Measurements from ENCODE around the gene BRSK2. TPM values are rescaled to one million over a fixed set of nuclear protein-coding genes. Genes with fewer than 3 reads are reported as not detected.
A peak's percentile ranks its signal among the peaks of the same experiment; 100 is the strongest.
"Not testable (repeated sequence)": the region's sequence is repeated elsewhere in the genome, so short reads cannot be mapped to it uniquely, and the experiment has no call there.

Gene BRSK2
- 1 to 10 TPM; 1.4 to 8.6 (median 2.0) TPM for total RNA-seq

DNA sequence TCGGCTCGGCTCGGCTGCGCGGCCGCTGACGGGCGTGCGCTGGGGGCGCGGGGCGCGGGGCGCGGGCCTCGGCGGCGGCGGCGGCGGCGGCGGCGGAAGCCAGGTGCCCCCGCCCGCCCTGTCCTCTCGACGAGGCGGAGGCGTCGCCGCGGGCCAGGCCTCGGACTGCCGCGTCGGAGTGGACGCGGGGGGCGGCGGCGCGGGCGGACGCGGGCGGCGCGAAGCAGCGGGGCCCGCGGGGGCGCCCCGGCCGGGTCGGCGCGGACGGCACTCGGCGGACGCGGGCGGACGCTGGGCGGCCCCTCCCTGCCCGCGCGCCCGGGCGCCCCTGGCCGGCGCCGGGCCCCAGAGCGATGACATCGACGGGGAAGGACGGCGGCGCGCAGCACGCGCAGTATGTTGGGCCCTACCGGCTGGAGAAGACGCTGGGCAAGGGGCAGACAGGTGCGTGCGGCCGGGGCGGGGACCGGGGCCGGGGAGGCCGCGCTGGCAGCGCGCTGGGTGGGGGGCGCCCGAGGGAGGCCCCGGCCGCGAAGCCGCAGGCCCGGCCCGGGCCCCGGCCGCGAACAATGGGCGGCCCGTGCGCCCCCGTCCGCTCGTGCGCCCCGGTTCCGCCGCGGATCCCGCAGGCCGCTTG, at the start of gene BRSK2:
Gene BRSK2, plus strand, starts transcription at position 3 of the 637 bp plus-strand sequence. Its CDS starts 351 bp downstream, at position 354.
- peaks cover 40% of the 10 kb centered on the region for H3K27me3 ChIP-seq
- no peaks in the 10 kb centered on the region for H3K36me3 ChIP-seq
- WGBS, 2 donors (ENCODE audit: low coverage in 1 of 2), result no CpG with 5 or more reads among the region's 119 CpGs
- ATAC-seq, result no peak
- no peaks in the 10 kb centered on the region for H3K9me3 ChIP-seq
- H3K27ac ChIP-seq, result peak within 1 kb of the TSS in 3 of 4 donors; percentile 75 to 81 (median 77)
- TF ChIP-seq POLR2AphosphoS5 (IDR thresholded peaks at IDR 0.05) (no peak), POLR2A (IDR thresholded peaks at IDR 0.05) (no peak), EP300 (IDR thresholded peaks at IDR 0.05) (no peak), CTCF (IDR thresholded peaks at IDR 0.05) (no peak)
- peaks cover 0 to 22% (median 13%) of the 10 kb centered on the region in 3 donors for H3K4me1 ChIP-seq
- peak within 1 kb of the TSS; percentile 23 to 65 for H3K4me3 ChIP-seq

GRCh38 chr11:1340111-1340510, 49.6 kb upstream of the BRSK2 start:
- no peaks in the 10 kb centered on the region for H3K9me3 ChIP-seq
- no peaks in the 10 kb centered on the region for H3K27me3 ChIP-seq
- no peaks in the 10 kb centered on the region for H3K36me3 ChIP-seq
- H3K27ac ChIP-seq, result no peak overlapping the region
- WGBS, 2 donors (ENCODE audit: low coverage in 1 of 2), result 80% methylated on average over 1 of the region's 12 CpGs; no CpG with 5 or more reads in 1 of the 2 donors
- peaks cover 6 to 23% (median 6%) of the 10 kb centered on the region in 3 donors for H3K4me1 ChIP-seq
- no peak for ATAC-seq
- no peak for TF ChIP-seq POLR2A (IDR thresholded peaks at IDR 0.05)
- no peak for TF ChIP-seq CTCF (IDR thresholded peaks at IDR 0.05)
- no peak for TF ChIP-seq POLR2AphosphoS5 (IDR thresholded peaks at IDR 0.05)
- H3K4me3 ChIP-seq, result no peak overlapping the region

GRCh38 chr11:1341226-1341625, 48.5 kb upstream of the BRSK2 start:
- not testable (repeated sequence) for H3K9me3 ChIP-seq, ATAC-seq, H3K36me3 ChIP-seq, H3K27me3 ChIP-seq, H3K4me3 ChIP-seq, H3K27ac ChIP-seq
- 54 to 77% methylated on average over 3 to 8 of the region's 10 CpGs for WGBS, 2 donors (ENCODE audit: low coverage in 1 of 2)
- H3K4me1 ChIP-seq, result peaks cover 0 to 12% (median 0%) of the 10 kb centered on the region in 3 donors

GRCh38 chr11:1341928-1342524, 47.7 kb upstream of the BRSK2 start:
- no peak for ATAC-seq
- H3K27ac ChIP-seq, result peak overlapping the region in 1 of 4 donors; percentile 47
- no peak overlapping the region for H3K4me3 ChIP-seq
- TF ChIP-seq EP300 (IDR thresholded peaks at IDR 0.05) (no peak), CTCF (IDR thresholded peaks at IDR 0.05) (no peak), POLR2AphosphoS5 (IDR thresholded peaks at IDR 0.05) (no peak), POLR2A (IDR thresholded peaks at IDR 0.05) (no peak)
- no peaks in the 10 kb centered on the region for H3K27me3 ChIP-seq
- 31 to 47% methylated on average over 10 to 14 of the region's 17 CpGs for WGBS, 2 donors (ENCODE audit: low coverage in 1 of 2)
- no peaks in the 10 kb centered on the region for H3K36me3 ChIP-seq
- no peaks in the 10 kb centered on the region for H3K9me3 ChIP-seq
- peaks cover 0 to 6% (median 0%) of the 10 kb centered on the region in 3 donors for H3K4me1 ChIP-seq

- no peak overlapping the region for H3K4me3 ChIP-seq
- H3K36me3 ChIP-seq, result no peaks in the 10 kb centered on the region
- no peaks in the 10 kb centered on the region for H3K9me3 ChIP-seq
- WGBS, 2 donors (ENCODE audit: low coverage in 1 of 2), result 91 to 100% methylated on average over 4 to 7 of the region's 10 CpGs
- no peaks in the 10 kb centered on the region for H3K27me3 ChIP-seq
- H3K4me1 ChIP-seq, result no peaks in the 10 kb centered on the region
- H3K27ac ChIP-seq, result no peak overlapping the region
- no peak for ATAC-seq
- TF ChIP-seq EP300 (IDR thresholded peaks at IDR 0.05) (no peak), CTCF (IDR thresholded peaks at IDR 0.05) (no peak), POLR2A (IDR thresholded peaks at IDR 0.05) (no peak), POLR2AphosphoS5 (IDR thresholded peaks at IDR 0.05) (no peak)
These were observed 46.8 kb upstream of the BRSK2 start for GRCh38 chr11:1342946-1343345.

All from gastroesophageal sphincter (tissue), 4 donors.